ENCODE data around the gene MLPH.
"Not testable (repeated sequence)": the region's sequence is repeated elsewhere in the genome, so short reads cannot be mapped to it uniquely, and the experiment has no call there.

Gene MLPH

GRCh38 chr2:237592425-237592980 is 105.5 kb downstream of the MLPH start:
- DNase-seq = no peak

DNA sequence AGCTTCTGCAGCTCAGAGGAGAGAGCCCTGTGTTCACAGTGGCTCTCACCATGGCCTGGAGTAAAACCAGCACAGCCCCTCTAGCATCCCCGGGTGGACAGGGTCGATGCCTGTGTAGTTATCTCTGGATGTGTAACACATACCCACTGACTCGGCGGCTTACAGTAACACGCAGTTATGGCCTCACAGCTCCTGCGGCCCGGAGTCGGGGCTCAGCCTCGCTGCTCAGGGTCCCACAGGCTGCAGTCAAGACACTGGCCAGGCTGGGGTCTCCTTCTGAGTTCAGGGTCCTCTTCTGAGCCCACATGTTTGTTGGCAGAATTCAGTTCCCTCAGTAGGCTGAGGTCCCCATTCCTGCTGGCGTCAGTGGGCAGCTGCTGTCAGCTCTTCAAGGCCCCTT is 106.0 kb downstream of the MLPH start:
- DNase-seq = no peak

- DNase-seq = no peak
Measured at GRCh38 chr2:237593596-237594320, 106.7 kb downstream of the MLPH start.

- DNase-seq = no peak
Measured at GRCh38 chr2:237594514-237594871, 107.4 kb downstream of the MLPH start.

- DNase-seq = not testable (repeated sequence)
Measured at GRCh38 chr2:237595829-237596519, 108.9 kb downstream of the MLPH start.

GRCh38 chr2:237596520-237597195 is 109.6 kb downstream of the MLPH start:
- no peak for DNase-seq

DNA sequence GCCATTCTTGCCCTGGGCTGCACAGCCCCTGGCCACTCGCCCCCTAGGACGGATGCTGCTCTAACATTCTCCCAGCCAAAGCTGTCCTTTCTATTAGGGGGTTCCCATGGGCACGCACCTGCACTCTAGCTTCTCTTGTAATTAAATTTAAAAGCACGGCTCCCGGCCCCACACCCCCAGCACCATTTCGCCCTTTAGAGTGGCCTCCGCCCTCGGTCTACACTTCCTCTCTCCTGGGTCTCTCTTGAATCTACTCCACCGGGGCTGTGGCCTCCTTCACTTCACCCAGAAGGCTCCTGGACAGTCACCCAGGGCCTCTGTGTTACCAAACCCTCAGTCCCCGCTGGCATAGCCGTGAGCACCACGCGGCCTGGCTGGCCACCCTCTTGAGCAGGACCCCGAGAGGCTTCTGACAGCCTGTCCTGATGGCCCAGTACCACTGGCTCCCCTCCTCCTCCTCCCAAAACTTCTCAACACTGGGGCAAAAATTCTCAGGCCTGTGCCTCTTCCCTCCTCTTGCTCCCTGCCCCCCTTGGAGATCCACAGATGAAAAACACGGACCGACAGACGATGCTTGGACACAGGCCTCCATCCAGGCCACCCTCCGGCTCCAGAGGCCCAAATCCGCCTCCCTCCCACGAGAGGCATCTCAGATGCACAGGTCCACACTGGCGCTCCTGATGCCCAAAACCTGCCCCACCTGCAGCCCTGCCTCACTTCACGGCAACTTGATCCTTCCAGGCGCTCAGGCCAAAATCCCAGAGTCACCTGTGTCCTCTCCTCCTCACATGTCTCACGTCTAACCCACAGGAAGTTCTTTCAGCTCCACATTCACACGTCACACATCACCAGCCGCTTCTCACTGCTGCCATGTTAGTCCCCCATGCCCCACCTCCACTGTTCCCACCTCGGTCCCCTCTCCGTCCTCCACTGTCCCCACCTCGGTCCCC is 110.4 kb downstream of the MLPH start:
- no peak for DNase-seq

- DNase-seq = no peak
Measured at GRCh38 chr2:237598468-237599208, 111.6 kb downstream of the MLPH start.

GRCh38 chr2:237599465-237600110 is 112.5 kb downstream of the MLPH start:
- no peak for DNase-seq

DNA sequence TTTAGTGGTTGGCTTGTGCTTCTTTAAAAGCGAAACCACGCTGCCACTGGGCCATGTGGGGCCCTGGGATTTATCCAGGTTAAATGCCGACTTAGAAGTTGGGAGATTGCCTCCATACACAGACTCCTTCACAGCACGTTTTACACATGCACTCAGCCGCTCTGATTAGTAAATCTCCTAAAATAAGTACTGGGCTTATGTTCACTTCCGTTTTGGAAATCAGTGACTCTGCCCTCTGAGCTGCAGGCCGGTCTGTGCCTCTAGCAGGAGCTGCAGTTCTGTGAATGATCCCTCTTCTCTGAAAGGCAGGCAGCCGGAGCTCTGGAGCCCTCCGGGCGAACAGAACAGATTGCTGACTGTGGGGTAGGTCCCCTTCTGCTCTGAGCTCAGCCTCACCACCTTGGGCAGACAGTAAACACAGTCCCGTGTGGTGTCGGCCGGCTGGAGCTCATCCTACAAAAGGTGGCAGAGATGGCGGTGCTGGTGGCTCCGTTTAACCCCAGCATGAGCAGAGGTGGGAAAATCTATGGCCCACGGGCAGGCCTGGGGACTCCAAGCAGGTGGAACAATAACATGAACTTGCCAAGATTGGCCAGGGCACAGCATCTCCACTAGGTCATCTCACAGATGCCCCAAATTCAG is 113.3 kb downstream of the MLPH start:
- DNase-seq = no peak

- DNase-seq = no peak
Measured at GRCh38 chr2:237601453-237602116, 114.5 kb downstream of the MLPH start.

DNA sequence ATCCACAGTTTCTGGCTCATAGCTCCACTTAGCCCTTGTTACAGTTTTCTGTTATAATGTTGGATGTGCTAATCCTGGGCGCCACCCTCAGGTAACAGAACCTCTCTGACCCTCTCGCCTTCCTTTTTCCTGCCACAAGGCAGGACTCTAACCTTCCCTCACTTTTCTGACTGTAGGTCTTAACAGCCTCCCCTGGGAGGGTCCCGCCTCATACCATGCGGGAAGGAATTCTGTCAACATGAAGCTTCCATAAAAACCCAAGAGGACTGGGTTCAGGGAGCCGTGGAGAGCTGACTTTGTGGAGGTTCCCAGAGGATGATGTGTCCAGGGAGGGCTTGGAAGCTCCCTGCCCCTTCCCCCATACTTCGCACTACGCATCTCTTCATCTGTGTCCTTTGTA is 115.4 kb downstream of the MLPH start:
- DNase-seq = no peak

- DNase-seq = no peak
Measured at GRCh38 chr2:237603049-237603717, 116.1 kb downstream of the MLPH start.

- DNase-seq = peak; percentile 37
Measured at GRCh38 chr2:237603718-237604362, 116.8 kb downstream of the MLPH start.

DNA sequence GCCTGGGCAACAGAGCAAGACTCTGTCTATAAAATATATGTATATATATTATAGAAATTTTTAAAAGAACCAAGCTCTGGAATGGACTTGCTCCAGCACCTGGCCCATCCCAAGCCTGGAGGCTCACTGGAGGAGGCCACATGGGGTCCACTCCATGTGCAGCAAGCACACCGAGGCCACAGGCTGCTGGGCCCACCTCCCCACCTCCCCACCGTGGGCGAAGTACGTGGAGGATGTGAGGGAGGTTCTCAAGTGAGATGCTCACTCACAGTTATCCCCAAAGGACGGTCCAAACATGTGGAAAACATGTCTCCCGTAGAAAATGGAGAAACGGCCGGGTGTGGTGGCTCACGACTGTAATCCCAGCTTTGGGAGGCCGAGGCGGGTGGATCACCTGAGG is 117.3 kb downstream of the MLPH start:
- DNase-seq = no peak
